ENCODE measurements around the gene HBQ1.
"Not testable (repeated sequence)": the region's sequence is repeated elsewhere in the genome, so short reads cannot be mapped to it uniquely, and the experiment has no call there.

The HBQ1 gene

GRCh38 chr16:189604-190186 lies 9.4 kb downstream of the HBQ1 start:
- H3K4me3 ChIP-seq (ENCODE audit: low read depth, low read length) = no peak overlapping the region
- TF ChIP-seq, protein P1, sequence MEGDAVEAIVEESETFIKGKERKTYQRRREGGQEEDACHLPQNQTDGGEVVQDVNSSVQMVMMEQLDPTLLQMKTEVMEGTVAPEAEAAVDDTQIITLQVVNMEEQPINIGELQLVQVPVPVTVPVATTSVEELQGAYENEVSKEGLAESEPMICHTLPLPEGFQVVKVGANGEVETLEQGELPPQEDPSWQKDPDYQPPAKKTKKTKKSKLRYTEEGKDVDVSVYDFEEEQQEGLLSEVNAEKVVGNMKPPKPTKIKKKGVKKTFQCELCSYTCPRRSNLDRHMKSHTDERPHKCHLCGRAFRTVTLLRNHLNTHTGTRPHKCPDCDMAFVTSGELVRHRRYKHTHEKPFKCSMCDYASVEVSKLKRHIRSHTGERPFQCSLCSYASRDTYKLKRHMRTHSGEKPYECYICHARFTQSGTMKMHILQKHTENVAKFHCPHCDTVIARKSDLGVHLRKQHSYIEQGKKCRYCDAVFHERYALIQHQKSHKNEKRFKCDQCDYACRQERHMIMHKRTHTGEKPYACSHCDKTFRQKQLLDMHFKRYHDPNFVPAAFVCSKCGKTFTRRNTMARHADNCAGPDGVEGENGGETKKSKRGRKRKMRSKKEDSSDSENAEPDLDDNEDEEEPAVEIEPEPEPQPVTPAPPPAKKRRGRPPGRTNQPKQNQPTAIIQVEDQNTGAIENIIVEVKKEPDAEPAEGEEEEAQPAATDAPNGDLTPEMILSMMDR (IDR thresholded peaks at IDR 0.05; ENCODE audit: borderline replicate concordance, insufficient read depth, low read depth, low read length) = no peak

DNA sequence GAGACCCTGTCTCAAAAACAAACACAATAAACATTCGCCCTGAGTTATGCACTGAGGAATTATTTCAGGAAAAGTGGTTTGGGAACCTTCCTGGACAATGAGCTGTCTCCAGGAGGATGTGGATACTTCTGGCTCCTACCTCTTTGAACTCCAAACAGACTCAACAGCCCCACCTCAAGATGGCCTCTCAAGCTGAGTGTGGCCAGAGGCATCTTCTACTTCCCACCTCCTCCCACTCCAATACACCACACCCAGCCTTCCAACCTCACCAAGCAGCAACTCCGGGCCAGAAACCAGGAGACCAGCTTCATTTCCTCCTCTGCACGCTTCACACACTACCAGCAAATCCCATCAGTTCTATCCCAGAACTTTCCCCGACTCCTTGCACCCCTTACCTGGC lies 11.6 kb downstream of the HBQ1 start:
- no peak overlapping the region for H3K4me3 ChIP-seq (ENCODE audit: low read depth, low read length)
- TF ChIP-seq, protein P1 (IDR thresholded peaks at IDR 0.05; ENCODE audit: borderline replicate concordance, insufficient read depth, low read depth, low read length) = no peak

GRCh38 chr16:192686-193085 lies 12.4 kb downstream of the HBQ1 start:
- H3K4me3 ChIP-seq (ENCODE audit: low read depth, low read length) = no peak overlapping the region
- TF ChIP-seq, protein P1 (IDR thresholded peaks at IDR 0.05; ENCODE audit: borderline replicate concordance, insufficient read depth, low read depth, low read length) = no peak

- no peak overlapping the region for H3K4me3 ChIP-seq (ENCODE audit: low read depth, low read length)
- TF ChIP-seq, protein P1 (IDR thresholded peaks at IDR 0.05; ENCODE audit: borderline replicate concordance, insufficient read depth, low read depth, low read length) = no peak
These were observed 13.2 kb downstream of the HBQ1 start for GRCh38 chr16:193441-193840.

DNA sequence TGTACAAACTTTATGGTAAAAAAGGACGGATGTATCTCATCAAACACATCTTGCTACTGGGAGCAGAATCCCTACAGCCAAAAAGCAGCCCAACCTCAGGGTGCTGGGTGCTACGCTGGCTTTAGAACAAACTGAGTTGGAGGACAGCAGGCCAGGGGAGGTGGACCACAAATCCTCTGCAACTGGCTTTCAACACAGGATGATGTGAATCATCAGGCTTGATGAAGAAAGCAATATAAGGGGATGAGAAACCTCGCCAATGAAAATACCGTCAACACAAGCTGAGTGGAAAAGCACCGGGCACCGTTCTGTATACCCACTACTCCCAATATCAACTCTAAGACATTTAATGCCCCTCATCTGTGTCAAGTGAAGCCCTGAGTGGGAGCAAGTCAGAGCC lies 14.3 kb downstream of the HBQ1 start:
- H3K4me3 ChIP-seq (ENCODE audit: low read depth, low read length) = no peak overlapping the region
- TF ChIP-seq, protein P1 (IDR thresholded peaks at IDR 0.05; ENCODE audit: borderline replicate concordance, insufficient read depth, low read depth, low read length) = no peak

- TF ChIP-seq, protein P1 (IDR thresholded peaks at IDR 0.05; ENCODE audit: borderline replicate concordance, insufficient read depth, low read depth, low read length) = no peak
- no peak overlapping the region for H3K4me3 ChIP-seq (ENCODE audit: low read depth, low read length)
These were observed 20.1 kb downstream of the HBQ1 start for GRCh38 chr16:200388-200787.

GRCh38 chr16:203246-203645 lies 23.0 kb downstream of the HBQ1 start:
- TF ChIP-seq, protein P1 (IDR thresholded peaks at IDR 0.05; ENCODE audit: borderline replicate concordance, insufficient read depth, low read depth, low read length) = no peak

GRCh38 chr16:204046-204445 lies 23.8 kb downstream of the HBQ1 start:
- H3K4me3 ChIP-seq (ENCODE audit: low read depth, low read length) = not testable (repeated sequence)

More at GRCh38 chr16:203246-203645, 23.0 kb downstream of the HBQ1 start:
- H3K4me3 ChIP-seq (ENCODE audit: low read depth, low read length) = no peak overlapping the region

DNA sequence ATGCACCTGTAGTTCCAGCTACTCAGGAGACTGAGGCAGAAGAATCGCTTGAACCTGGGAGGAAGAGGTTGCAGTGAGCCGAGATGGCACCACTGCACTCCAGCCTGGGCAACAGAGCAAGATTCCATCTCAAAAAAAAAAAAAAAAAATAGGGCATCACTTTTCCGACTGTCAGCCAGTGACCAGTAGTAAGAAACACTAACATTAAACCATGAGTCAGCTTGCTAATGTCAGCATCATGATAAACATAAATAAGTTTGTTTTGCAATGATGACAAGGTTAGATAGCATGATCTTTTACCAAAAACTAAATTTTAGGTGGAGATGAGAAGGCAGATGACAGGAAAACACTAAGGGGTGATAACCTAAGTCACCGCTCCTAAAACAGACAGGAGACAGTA lies 29.1 kb downstream of the HBQ1 start:
- H3K4me3 ChIP-seq (ENCODE audit: low read depth, low read length) = not testable (repeated sequence)

- not testable (repeated sequence) for H3K4me3 ChIP-seq (ENCODE audit: low read depth, low read length)
These were observed 31.4 kb downstream of the HBQ1 start for GRCh38 chr16:211631-212180.

Measured in GM12875 (cell line).